Thoracic aorta (tissue), 2 donors: ENCODE data around the gene LDHD. TPM values are rescaled to one million over a fixed set of nuclear protein-coding genes. Genes with fewer than 3 reads are reported as not detected.

Source experiments
- ATAC-seq: fragments of 150-250 bp; one replicate; pipeline ENCODE4 v1.8.0; 2017; ENCODE audit warnings: low read depth; ENCODE audit not compliant: insufficient number of reproducible peaks, low FRiP score
- DNase-seq: peaks from one replicate; pipeline ENCODE4 v3.0.0-alpha.2; 2020; ENCODE audit warnings: low spot score
- H3K27ac ChIP-seq, 2 donors: fragments of 200-600 bp; sonication (generic); 1 replicate in 1 of 2; 2 replicates in 1 of 2; pipeline ENCODE4 v1.5.1; 2016; ENCODE audit warnings: mild to moderate bottlenecking in 2 of 2, moderate library complexity in 2 of 2
- H3K27me3 ChIP-seq: fragments of 200-600 bp; sonication (generic); replicated peaks from 2 replicates; pipeline ENCODE4 v1.6.0; 2016; ENCODE audit warnings: mild to moderate bottlenecking; ENCODE audit not compliant: insufficient read depth
- H3K36me3 ChIP-seq: fragments of 200-600 bp; sonication (generic); one replicate; pipeline ENCODE4 v1.5.1; 2016
- H3K4me1 ChIP-seq, 2 donors: fragments of 200-600 bp; sonication (generic); 1 replicate in 1 of 2; 2 replicates in 1 of 2; pipeline versions ENCODE4 v1.5.1 to v1.6.0; 2016; ENCODE audit warnings: low read depth in 2 of 2, mild to moderate bottlenecking in 1 of 2; ENCODE audit not compliant: control insufficient read depth in 1 of 2
- H3K4me3 ChIP-seq: fragments of 200-600 bp; sonication (generic); 2 replicates; pipeline ENCODE4 v1.5.1; 2016; ENCODE audit warnings: mild to moderate bottlenecking
- H3K9me3 ChIP-seq: fragments of 200-600 bp; sonication (generic); 2 replicates; pipeline ENCODE4 v1.5.1; 2016
- CTCF ChIP-seq: fragments of 200-600 bp; sonication (generic); IDR thresholded peaks from one replicate; pipeline ENCODE4 v1.5.1; 2019; ENCODE audit warnings: antibody characterized with exemption
- total RNA-seq, 2 donors: library from RNA; depleted of rRNA; stranded (reverse); fragments of >200 nt; gene quantifications; one replicate each; pipeline versions ENCODE4 v1.1.0 to v1.2.3, GENCODE V29; 2016

Gene LDHD
- total RNA-seq, 2 donors from 2014 or later: 7.2 to 14.1 TPM

DNA sequence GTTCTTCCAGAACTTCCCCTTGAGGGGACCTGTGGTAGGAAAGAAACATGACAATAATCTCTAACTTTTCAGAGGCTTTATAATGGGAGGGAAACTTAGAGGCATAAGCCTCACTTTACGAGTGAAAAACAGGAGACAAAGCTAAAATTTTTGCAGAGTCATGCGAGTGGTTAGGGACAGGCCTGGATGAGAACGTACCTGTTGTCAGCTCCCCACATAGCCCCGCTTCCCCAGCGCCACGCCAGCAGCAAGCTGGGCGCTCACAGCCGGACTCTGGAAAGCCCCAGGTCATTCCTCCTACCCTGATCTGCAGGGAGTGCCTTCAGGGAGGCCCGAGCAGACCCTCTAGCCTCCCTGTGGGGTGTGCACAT lies 53.6 kb downstream of the LDHD start:
- Histone ChIP-seq H3K27me3 (no peaks in the 10 kb centered on the region), H3K27ac (no peak overlapping the region), H3K9me3 (no peaks in the 10 kb centered on the region), H3K4me3 (no peak overlapping the region), H3K36me3 (no peaks in the 10 kb centered on the region), H3K4me1 (peaks cover 0 to 14% of the 10 kb centered on the region in 2 donors)
- no peak for TF ChIP-seq CTCF
- DNase-seq: no peak
- no peak for ATAC-seq

DNA sequence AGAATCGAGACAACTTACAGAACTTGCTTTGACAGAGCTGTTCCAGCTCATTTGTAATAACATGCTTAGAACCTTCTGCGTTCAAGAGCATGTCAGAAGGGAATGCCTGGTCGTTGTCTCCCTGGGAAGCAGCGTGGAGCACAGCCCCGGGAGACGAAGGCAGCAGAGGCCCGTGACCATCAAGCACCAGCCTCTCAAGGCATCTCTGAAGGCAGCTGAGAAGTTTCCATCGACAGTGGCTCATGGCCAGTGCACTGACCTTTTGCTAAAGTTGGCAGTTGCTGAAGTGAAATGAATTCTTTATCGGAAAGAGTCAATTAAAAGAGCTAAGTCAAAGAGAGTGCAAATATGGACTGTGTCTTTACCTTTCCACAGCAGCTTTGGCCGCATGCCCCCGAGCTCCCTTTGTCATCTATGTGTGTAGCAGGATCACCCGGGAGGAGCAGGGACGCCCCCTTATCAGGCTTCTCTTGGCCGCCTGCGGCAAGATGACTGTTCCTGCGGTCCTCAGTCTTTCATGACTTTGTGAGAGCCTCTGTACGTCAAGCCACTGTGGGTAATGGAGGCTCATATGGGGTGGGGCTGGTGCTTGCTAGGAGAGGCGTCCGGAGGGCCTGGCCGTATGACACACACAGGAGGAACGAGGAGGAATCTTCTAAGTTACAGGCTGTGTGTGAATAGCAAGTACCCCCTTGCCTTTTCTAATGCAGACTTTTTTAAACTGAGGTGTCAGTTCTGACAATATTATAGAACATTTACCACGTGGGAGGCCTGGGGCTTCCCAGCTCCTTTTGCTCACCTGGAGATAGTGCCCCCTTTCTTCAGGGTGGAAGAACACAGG lies 54.2 kb downstream of the LDHD start:
- no peak for TF ChIP-seq CTCF
- Histone ChIP-seq H3K4me3 (no peak overlapping the region), H3K27me3 (no peaks in the 10 kb centered on the region), H3K36me3 (no peaks in the 10 kb centered on the region), H3K9me3 (no peaks in the 10 kb centered on the region), H3K4me1 (peaks cover 0 to 14% of the 10 kb centered on the region in 2 donors), H3K27ac (peak overlapping the region in 1 of 2 donors; percentile 28)
- ATAC-seq: no peak
- no peak for DNase-seq

Other genes with a start within 250 kb of the LDHD start
- 10 to 100 TPM; 28.8 to 36.8 TPM for gene WDR59, start 131.7 kb downstream of the LDHD start, total RNA-seq
- 10 to 100 TPM; 16.9 to 27.1 TPM for gene ZNRF1, start 117.8 kb downstream of the LDHD start, total RNA-seq
- 10 to 100 TPM in 1 of 2 donors, 1 to 10 TPM in 1; 8.1 to 14.6 TPM for gene ZFP1, start 31.7 kb upstream of the LDHD start, total RNA-seq
- 10 to 100 TPM; 12.5 TPM for gene CTRB2, start 90.4 kb upstream of the LDHD start, total RNA-seq
- gene CTRB1, start 102.2 kb upstream of the LDHD start, total RNA-seq: 1 to 10 TPM; 4.9 to 9.3 TPM
- 100 to 1,000 TPM; 116 to 166 TPM for gene BCAR1, start 134.8 kb upstream of the LDHD start, total RNA-seq